ENCODE measurements around the gene EMC9.

EMC9 gene

GRCh38 chr14:24092110-24092504, 49.3 kb downstream of the EMC9 start:
- H3K9ac ChIP-seq (ENCODE audit: low read depth, low read length), result no peak overlapping the region
- peaks cover 30% of the 10 kb centered on the region for H3K4me1 ChIP-seq (ENCODE audit: insufficient read depth, low read length)
- no peak for DNase-seq
- no peak for ATAC-seq (ENCODE audit: insufficient read depth, low read depth)
- no peak overlapping the region for H2AFZ ChIP-seq (ENCODE audit: low read depth, low read length)
- no peaks in the 10 kb centered on the region for H4K20me1 ChIP-seq (ENCODE audit: insufficient read depth, low read length)
- H3K27me3 ChIP-seq (ENCODE audit: insufficient read depth, low read length, poor library complexity), result no peaks in the 10 kb centered on the region
- H3K9me3 ChIP-seq (ENCODE audit: insufficient read depth, low read length, severe bottlenecking), result no peaks in the 10 kb centered on the region
- peaks cover 22% of the 10 kb centered on the region for H3K79me2 ChIP-seq (ENCODE audit: insufficient read depth, low read length)
- no peak overlapping the region; the same call in 1 of the 2 replicates for H3K27ac ChIP-seq (ENCODE audit: low read length)
- H3K4me2 ChIP-seq (ENCODE audit: insufficient read depth, low read length), result no peak overlapping the region
- TF ChIP-seq CTCF (IDR thresholded peaks at IDR 0.05; ENCODE audit: borderline replicate concordance, extremely low read depth, low read length, poor library complexity, severe bottlenecking) (no peak), EZH2 (IDR thresholded peaks at IDR 0.05; ENCODE audit: borderline replicate concordance, low read depth, low read length, severe bottlenecking) (no peak)
- peaks cover 8% of the 10 kb centered on the region for H3K36me3 ChIP-seq (ENCODE audit: insufficient read depth, low read length)
- no peak overlapping the region for H3K4me3 ChIP-seq (ENCODE audit: low read depth in 1 of 2, low read length in 2 of 2)

GRCh38 chr14:24089890-24090289, 51.5 kb downstream of the EMC9 start:
- Histone ChIP-seq H3K79me2 (ENCODE audit: insufficient read depth, low read length) (peaks cover 5% of the 10 kb centered on the region), H2AFZ (ENCODE audit: low read depth, low read length) (no peak overlapping the region), H3K4me2 (ENCODE audit: insufficient read depth, low read length) (no peak overlapping the region), H3K4me1 (ENCODE audit: insufficient read depth, low read length) (peaks cover 20% of the 10 kb centered on the region), H4K20me1 (ENCODE audit: insufficient read depth, low read length) (no peaks in the 10 kb centered on the region), H3K9ac (ENCODE audit: low read depth, low read length) (no peak overlapping the region), H3K27ac (ENCODE audit: low read length) (no peak overlapping the region), H3K36me3 (ENCODE audit: insufficient read depth, low read length) (no peaks in the 10 kb centered on the region), H3K27me3 (ENCODE audit: insufficient read depth, low read length, poor library complexity) (no peaks in the 10 kb centered on the region), H3K9me3 (ENCODE audit: insufficient read depth, low read length, severe bottlenecking) (no peaks in the 10 kb centered on the region), H3K4me3 (ENCODE audit: low read depth in 1 of 2, low read length in 2 of 2) (no peak overlapping the region)
- ATAC-seq (ENCODE audit: insufficient read depth, low read depth) (no peak), DNase-seq (no peak)
- TF ChIP-seq EZH2 (IDR thresholded peaks at IDR 0.05; ENCODE audit: borderline replicate concordance, low read depth, low read length, severe bottlenecking), result no peak
- no peak for TF ChIP-seq CTCF (IDR thresholded peaks at IDR 0.05; ENCODE audit: borderline replicate concordance, extremely low read depth, low read length, poor library complexity, severe bottlenecking)

All from DND-41 (cell line).